OCI-M1 (cell line): ENCODE results near the gene SLC44A4.
"Not testable (repeated sequence)": the region's sequence is repeated elsewhere in the genome, so short reads cannot be mapped to it uniquely, and the experiment has no call there.

ENCODE experiments used
- DNase-seq: peaks from one replicate; lab custom pipeline; 2025; lab: John Stamatoyannopoulos, UW

Gene SLC44A4

DNA sequence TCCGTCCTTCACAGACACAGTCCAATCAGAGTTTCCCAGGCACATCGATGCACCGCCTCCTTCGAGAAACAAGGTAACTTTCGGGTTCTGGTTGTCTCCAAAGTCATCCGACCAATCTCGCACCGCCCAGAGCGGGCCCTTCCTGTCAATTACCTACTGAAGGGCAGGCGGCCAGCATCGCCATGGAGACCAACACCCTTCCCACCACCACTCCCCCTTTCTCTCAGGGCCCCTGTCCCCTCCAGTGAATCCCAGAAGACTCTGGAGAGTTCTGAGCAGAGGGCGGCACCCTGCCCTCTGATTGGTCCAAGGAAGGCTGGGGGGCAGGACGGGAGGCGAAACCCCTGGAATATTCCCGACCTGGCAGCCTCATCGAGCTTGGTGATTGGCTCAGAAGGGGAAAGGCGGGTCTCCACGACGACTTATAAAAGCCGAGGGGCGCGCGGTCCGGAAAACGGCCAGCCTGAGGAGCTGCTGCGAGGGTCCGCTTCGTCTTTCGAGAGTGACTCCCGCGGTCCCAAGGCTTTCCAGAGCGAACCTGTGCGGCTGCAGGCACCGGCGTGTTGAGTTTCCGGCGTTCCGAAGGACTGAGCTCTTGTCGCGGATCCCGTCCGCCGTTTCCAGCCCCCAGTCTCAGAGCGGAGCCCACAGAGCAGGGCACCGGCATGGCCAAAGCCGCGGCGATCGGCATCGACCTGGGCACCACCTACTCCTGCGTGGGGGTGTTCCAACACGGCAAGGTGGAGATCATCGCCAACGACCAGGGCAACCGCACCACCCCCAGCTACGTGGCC is 51.3 kb downstream of the SLC44A4 start, which contains the start of gene HSPA1B:
HSPA1B (plus strand) TSS at position 453 of the 794 bp plus-strand sequence; CDS start at position 666, 213 bp downstream.
- DNase-seq = peak; percentile 100

DNA sequence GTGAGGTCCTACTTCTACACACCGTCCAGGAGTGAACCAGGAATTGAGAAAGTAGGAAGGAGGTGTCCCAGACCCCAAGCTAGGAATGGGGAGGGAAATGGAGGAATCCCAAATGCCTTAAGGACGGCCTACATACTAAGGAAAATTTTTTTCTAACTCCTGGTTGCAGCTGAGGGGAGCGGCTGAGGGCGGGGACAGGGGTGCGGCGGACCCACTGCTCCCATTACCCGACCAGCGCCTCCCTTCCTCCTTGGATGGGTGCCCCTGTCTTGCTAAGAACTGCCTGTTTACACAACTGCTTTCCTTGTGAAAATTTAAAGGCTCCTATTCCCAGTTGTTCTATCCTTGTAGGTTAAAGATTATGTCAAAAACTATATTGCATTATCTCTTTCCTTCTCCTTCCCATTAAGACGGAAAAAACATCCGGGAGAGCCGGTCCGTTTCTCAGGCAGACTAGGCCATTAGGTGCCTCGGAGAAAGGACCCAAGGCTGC is 52.0 kb downstream of the SLC44A4 start:
- peak; percentile 95 for DNase-seq

DNA sequence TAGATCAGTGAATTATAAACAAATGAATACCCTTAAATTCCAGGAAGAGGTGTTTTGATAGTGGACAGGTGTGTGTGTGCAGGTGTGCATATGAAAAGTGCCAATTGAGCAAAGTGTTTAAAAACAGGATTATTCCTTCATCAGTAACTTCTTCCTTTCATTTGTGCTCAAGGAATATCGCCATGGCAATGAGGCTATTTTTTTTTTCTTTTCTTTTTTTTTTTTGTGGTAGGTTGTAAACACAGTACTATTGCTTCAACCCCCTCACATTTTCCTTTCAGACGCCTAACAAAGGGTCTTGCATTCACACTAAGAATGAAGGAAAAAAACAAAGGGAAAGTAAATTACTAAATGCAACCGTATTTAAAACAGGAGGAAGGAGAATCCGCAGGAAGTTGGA is 53.2 kb downstream of the SLC44A4 start:
- no peak for DNase-seq

DNA sequence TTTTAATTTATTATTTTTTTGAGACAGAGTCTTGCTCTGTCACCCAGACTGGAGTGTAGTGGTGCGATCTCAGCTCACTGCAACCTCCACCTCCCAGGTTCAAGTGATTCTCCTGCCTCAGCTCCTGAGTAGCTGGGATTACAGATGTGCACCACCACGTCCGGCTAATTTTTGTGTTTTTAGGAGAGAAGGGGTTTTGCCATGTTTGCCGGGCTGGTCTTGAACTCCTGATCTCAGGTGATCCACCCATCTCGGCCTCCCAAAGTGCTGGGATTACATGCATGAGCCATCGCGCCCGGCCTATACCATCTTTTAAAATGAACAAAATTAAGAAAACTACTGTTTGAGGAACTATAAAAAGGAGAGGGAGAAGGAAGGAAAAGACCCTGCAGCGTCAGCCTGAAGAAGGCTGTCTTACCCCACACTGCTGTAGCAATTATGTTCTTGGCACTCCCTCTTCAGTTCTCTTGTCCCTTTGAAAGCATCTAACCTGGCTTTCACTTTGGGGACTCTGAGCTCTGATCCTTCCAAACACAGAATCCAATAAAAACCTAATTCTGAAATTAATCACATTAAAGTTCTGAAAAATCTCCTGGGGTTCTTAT is 55.1 kb downstream of the SLC44A4 start:
- DNase-seq = not testable (repeated sequence)

DNA sequence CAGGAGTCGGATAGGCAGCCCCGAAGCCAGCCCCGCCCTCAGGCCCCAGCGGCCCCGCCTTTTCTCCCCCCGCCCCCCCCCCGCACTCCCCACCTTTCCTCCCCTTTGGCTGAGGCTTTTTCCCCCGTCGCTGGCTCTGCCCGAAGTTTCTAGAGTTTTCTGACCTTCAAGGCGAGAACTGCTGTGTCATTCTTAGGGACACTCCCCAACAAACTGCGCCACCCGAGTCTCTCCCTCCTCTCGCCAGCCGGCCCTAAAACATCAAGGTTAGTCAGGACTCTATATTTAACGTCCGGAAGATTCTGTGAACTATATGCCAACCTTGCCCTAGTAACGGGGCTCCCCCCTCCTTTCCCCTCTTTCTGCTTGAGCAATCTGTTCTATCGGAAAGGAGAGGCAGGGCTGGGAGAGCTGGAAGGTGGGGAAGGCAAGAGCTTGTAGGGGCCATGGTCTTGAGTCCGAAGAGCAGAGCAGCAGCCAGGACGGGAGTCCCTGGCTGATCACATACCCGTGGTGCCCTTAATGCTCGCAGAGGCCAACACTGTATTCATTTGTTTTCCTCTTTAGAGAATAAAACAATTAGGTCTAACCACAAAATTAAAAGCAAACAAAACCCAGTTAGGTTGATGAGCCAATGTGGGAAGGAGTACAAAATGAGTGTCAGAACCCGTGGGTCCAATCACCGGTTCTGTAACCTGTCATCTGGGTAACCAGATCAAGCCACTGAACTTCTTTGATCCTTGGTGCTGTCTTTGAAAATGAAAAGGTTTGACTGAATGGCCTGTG is 56.6 kb downstream of the SLC44A4 start:
- peak; percentile 97 for DNase-seq

DNA sequence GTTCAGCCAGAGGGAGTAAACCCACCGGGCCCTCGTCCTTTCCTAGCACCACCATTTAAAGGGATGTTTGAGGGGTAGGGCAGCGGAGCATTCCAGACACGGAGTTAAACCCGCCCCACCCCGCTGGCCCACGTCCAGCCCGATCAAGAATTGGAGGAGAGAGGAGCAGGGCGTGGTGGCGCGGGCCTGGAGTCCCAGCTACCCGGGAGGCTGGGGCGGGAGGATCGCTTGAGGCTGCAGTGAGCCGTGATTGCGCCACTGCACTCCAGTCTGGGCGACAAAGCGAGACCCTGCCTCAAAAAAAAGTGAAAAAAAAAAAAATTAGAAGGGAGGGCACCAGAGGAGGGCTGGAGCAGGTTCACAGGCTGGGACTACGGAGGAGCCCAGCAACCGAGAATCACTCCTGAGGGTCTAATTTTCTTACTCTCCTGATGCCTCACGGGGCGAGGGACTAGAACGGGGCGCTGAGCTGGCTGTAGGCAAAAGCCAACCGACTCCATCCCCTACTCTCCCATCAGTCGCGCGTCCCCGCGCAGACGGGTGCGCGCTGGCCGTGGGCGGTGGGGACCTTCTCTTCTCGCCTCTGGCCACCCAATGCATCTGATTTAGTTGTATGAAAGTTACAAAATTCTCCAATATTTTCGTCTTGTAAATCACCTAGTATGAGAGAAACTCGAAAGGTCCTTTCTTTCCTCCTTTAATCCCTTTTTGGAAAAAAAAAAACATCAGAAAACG is 57.3 kb downstream of the SLC44A4 start:
- DNase-seq = peak; percentile 92

DNA sequence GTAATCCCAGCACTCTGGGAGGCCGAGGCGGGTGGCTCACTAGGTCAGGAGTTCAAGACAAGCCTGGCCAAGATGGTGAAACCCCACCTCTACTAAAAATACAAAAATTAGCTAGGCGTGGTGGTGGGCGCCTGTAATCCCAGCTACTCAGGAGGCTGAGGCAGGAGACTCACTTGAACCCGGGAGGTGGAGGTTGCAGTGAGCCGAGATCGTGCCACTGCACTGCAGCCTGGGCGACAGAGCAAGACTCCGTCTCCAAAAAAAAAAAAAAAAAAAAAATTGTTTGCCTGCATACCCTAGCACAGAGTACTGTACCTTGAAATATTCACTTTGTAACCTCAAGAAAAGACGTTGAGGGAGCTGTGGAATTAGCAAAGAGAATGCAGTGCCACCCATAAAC is 58.4 kb downstream of the SLC44A4 start:
- not testable (repeated sequence) for DNase-seq

DNA sequence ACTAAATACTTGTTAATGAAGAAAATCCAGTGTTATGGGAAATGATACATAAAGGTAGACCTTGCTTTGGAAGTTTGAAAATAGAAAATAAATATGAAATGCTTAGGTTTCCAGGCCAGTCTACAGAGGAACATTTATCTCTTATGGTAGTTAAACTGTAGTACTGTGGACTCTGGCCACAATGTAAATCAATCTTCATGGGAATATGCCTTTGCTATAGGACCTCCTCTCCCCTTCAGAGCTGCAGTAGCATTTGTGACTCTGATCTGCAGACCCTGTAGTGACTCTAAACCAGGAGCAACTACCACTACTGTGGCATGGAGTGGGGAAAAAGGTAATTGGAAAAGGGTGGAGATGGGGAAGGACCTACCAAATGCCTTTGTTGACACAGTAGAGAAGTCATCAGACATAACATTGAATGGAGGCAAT is 58.9 kb downstream of the SLC44A4 start:
- DNase-seq = peak; percentile 29

DNA sequence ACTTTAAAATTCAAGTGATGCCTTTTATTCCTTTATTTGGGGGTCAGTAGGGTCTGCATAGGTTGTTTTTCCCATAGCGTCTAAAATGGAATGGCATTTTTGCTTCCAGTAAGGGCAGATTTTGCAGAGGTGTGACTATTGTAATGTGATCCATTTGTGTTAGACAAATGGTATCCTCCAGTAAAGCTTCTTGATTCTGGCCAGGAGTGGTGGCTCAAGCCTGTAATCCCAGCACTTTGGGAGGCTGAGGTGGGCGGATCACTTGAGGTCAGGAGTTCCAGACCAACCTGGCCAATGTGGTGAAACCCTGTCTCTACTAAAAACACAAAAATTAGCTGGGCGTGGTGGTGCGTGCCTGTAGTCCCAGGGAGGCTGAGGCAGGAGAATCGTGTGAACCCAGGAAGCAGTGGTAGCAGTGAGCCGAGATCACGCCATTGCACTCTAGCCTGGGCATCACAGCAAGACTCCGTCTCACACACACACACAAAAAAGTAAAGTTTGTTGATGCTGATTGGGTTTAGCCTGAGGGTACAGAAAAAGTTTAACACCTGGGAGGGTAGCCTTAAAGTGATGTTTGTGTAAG is 60.8 kb downstream of the SLC44A4 start:
- not testable (repeated sequence) for DNase-seq

DNA sequence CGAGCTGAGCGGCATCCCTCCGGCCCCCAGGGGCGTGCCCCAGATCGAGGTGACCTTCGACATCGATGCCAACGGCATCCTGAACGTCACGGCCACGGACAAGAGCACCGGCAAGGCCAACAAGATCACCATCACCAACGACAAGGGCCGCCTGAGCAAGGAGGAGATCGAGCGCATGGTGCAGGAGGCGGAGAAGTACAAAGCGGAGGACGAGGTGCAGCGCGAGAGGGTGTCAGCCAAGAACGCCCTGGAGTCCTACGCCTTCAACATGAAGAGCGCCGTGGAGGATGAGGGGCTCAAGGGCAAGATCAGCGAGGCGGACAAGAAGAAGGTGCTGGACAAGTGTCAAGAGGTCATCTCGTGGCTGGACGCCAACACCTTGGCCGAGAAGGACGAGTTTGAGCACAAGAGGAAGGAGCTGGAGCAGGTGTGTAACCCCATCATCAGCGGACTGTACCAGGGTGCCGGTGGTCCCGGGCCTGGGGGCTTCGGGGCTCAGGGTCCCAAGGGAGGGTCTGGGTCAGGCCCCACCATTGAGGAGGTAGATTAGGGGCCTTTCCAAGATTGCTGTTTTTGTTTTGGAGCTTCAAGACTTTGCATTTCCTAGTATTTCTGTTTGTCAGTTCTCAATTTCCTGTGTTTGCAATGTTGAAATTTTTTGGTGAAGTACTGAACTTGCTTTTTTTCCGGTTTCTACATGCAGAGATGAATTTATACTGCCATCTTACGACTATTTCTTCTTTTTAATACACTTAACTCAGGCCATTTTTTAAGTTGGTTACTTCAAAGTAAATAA is 61.5 kb downstream of the SLC44A4 start:
- peak; percentile 73 for DNase-seq

DNA sequence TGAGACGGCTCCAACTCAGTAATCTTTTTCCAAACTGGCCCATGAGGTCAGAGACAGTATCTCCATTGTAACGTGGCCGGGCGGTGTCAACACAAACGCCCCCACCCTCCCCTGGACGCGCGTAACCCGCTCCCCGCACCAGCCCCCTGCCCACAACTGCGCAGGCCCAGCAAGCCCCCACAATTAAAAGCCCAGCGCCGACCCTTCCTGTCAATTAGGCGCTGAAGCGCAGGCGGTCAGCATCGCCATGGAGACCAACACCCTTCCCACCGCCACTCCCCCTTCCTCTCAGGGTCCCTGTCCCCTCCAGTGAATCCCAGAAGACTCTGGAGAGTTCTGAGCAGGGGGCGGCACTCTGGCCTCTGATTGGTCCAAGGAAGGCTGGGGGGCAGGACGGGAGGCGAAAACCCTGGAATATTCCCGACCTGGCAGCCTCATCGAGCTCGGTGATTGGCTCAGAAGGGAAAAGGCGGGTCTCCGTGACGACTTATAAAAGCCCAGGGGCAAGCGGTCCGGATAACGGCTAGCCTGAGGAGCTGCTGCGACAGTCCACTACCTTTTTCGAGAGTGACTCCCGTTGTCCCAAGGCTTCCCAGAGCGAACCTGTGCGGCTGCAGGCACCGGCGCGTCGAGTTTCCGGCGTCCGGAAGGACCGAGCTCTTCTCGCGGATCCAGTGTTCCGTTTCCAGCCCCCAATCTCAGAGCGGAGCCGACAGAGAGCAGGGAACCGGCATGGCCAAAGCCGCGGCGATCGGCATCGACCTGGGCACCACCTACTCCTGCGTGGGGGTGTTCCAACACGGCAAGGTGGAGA is 63.6 kb downstream of the SLC44A4 start, which contains the start of the genes HSPA1A and HSPA1L:
HSPA1A (plus strand) TSS at position 519 of the 814 bp plus-strand sequence; CDS start at position 733, 214 bp downstream.
HSPA1L (minus strand) TSS at position 259 of the 814 bp plus-strand sequence. CDS start 3,311 bp downstream, outside the sequence.
- DNase-seq = peak; percentile 98

DNA sequence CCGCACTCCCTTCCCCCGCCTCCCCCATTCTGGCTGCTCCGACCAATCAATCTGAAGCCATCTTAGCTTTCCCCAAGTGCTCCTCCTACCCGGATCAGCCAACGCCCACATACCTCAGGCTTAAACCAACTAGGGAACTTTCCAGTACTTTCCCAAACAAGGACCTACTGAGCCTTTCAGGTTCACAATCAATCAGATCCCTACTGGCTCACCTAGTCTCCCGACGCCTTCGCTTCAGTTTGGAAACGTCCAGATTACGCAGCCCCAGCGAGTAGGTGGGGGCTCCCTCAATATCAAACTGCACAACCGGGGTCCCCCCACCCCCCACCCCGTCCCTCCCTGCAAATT is 64.1 kb downstream of the SLC44A4 start:
- peak; percentile 96 for DNase-seq

DNA sequence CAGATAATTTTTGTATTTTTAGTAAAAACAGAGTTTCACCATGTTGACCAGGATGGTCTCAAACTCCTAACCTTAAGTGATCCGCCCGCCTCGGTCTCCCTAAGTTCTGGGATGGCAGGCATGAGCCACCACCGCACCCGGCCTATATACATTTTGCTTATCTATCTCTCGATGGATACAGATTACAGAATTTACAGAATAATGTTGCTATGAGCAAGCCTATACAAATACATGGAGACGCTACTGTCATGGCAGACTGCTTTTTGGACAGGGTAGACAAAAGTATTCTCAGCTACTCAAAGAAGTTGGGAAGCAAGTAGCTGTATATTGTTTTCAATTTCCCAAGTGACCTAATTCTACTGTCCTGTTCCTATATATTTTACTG is 65.3 kb downstream of the SLC44A4 start:
- no peak for DNase-seq
